Endothelial cell of umbilical vein (primary cell): ENCODE measurements around the gene PUS1. TPM values are rescaled to one million over a fixed set of nuclear protein-coding genes. Genes with fewer than 3 reads are reported as not detected.

Experiments
- BruUV-seq: library from RNA; stranded (reverse); fragments of 400-500 nt; replicated peaks from 2 replicates; lab custom pipeline; 2021; lab: Mats Ljungman, UMichigan
- CTCF ChIA-PET: fragments of 300-600, 350-600 bp; sonication (Branson Sonifier 250); formaldehyde crosslinking; loops from one replicate; lab custom pipeline; 2021; ENCODE audit warnings: antibody characterized with exemption, inconsistent platforms; lab: Charles Lee
- POLR2A ChIA-PET: fragments of 300-600, 350-600 bp; sonication (Branson Sonifier 250); formaldehyde crosslinking; loops from one replicate; lab custom pipeline; 2021; ENCODE audit warnings: antibody characterized with exemption, inconsistent platforms; lab: Charles Lee
- DNase-seq: peaks from one replicate; pipeline ENCODE4 v3.0.0-alpha.2; 2011; ENCODE audit warnings: low read depth, low spot score
- FAIRE-seq: peaks from 2 replicates; lab custom pipeline; 2011; peaks lifted over from hg19 to GRCh38; lab: Jason Lieb, UNC
- H2AFZ ChIP-seq: 2 replicates; pipeline ENCODE4 v1.6.0; 2012; ENCODE audit warnings: low read depth, low read length, control low read depth, inconsistent platforms
- H3K27ac ChIP-seq: 2 replicates; pipeline ENCODE4 v1.5.1; 2011; ENCODE audit warnings: low read depth, mild to moderate bottlenecking, control low read depth, low read length, moderate library complexity; ENCODE audit not compliant: insufficient read depth
- H3K27me3 ChIP-seq, 2 experiments: 2 replicates each; pipeline versions ENCODE4 v1.6.0 to v1.6.1; 2011; ENCODE audit warnings: low read length in 2 of 2, mixed read lengths in 1 of 2; ENCODE audit not compliant: control insufficient read depth in 2 of 2, insufficient read depth in 2 of 2
- H3K36me3 ChIP-seq, 2 experiments: 2 replicates in 1 of 2; 3 replicates in 1 of 2; pipeline ENCODE4 v1.5.1; 2011; ENCODE audit warnings: low read length in 2 of 2, mild to moderate bottlenecking in 1 of 2, moderate library complexity in 1 of 2; ENCODE audit not compliant: control insufficient read depth in 2 of 2, insufficient read depth in 2 of 2; ENCODE audit errors: extremely low read depth in 1 of 2
- H3K4me1 ChIP-seq: 3 replicates; pipeline ENCODE4 v1.5.1; 2011; ENCODE audit warnings: mild to moderate bottlenecking, low read length; ENCODE audit not compliant: control insufficient read depth, insufficient read depth; ENCODE audit errors: extremely low read depth
- H3K4me2 ChIP-seq: 2 replicates; pipeline ENCODE4 v1.6.1; 2011; ENCODE audit warnings: low read length, control low read depth, mixed read lengths; ENCODE audit not compliant: insufficient read depth
- H3K4me3 ChIP-seq, 3 experiments: fragments of 200-600 bp in 1 of 3; sonication (generic), shearing (Covaris generic) in 1 of 3; replicated peaks in 1 of 3; 2 replicates each; pipeline ENCODE4 v1.5.1; 2011 to 2016; ENCODE audit warnings: control low read depth in 3 of 3, low read length in 3 of 3, mild to moderate bottlenecking in 2 of 3, inconsistent platforms in 1 of 3, low read depth in 1 of 3, moderate library complexity in 1 of 3; ENCODE audit not compliant: insufficient read depth in 1 of 3
- H3K79me2 ChIP-seq: 2 replicates; pipeline ENCODE4 v1.6.0; 2012; ENCODE audit warnings: low read length, inconsistent platforms; ENCODE audit not compliant: control insufficient read depth, insufficient read depth
- H3K9ac ChIP-seq: replicated peaks from 2 replicates; pipeline ENCODE3; 2011; ENCODE audit warnings: low read length, control low read depth; ENCODE audit not compliant: insufficient read depth; ENCODE audit errors: extremely low read depth
- H3K9me1 ChIP-seq: replicated peaks from 3 replicates; pipeline ENCODE4 v1.6.0; 2011; ENCODE audit warnings: mild to moderate bottlenecking, low read length; ENCODE audit not compliant: control insufficient read depth, insufficient read depth; ENCODE audit errors: extremely low read depth
- H3K9me3 ChIP-seq: replicated peaks from 2 replicates; pipeline ENCODE4 v1.5.1; 2012; ENCODE audit warnings: low read length, inconsistent platforms; ENCODE audit not compliant: control insufficient read depth, insufficient read depth
- H4K20me1 ChIP-seq: replicated peaks from 2 replicates; pipeline ENCODE3; 2011; ENCODE audit warnings: mild to moderate bottlenecking, low read length; ENCODE audit not compliant: control insufficient read depth, insufficient read depth; ENCODE audit errors: extremely low read depth
- EZH2 ChIP-seq: IDR thresholded peaks from 2 replicates; pipeline ENCODE4 v1.6.1; 2012; ENCODE audit warnings: borderline replicate concordance, low read depth, mild to moderate bottlenecking, moderate library complexity, low read length, inconsistent platforms; ENCODE audit not compliant: severe bottlenecking
- FOS ChIP-seq: IDR thresholded peaks from 2 replicates; pipeline ENCODE4 v1.6.1; 2011; ENCODE audit warnings: mild to moderate bottlenecking, low read length, moderate library complexity, borderline replicate concordance; ENCODE audit not compliant: insufficient read depth
- GATA2 ChIP-seq: IDR thresholded peaks from 2 replicates; pipeline ENCODE4 v1.7.0; 2011; ENCODE audit warnings: low read depth, mild to moderate bottlenecking, moderate library complexity, mixed read lengths, low read length; ENCODE audit not compliant: insufficient read length, insufficient read depth
- JUN ChIP-seq: IDR thresholded peaks from 2 replicates; pipeline ENCODE4 v1.6.1; 2011; ENCODE audit warnings: borderline replicate concordance, low read depth; ENCODE audit not compliant: insufficient read length, insufficient read depth
- MYC ChIP-seq: IDR thresholded peaks from one replicate; pipeline ENCODE4 v1.6.1; 2011; ENCODE audit warnings: mild to moderate bottlenecking, low read depth, low read length
- POLR2A ChIP-seq: IDR thresholded peaks from 2 replicates; pipeline ENCODE4 v1.6.1; 2012; ENCODE audit warnings: low read depth, mild to moderate bottlenecking, control low read depth, low read length
- POLR2AphosphoS5 ChIP-seq: IDR thresholded peaks from 2 replicates; pipeline ENCODE4 v1.6.1; 2012; ENCODE audit warnings: low read depth, mild to moderate bottlenecking, control low read depth, low read length, moderate library complexity; ENCODE audit not compliant: insufficient read depth
- dilution Hi-C: fragments of 300-500 bp; cut with MboI; formaldehyde crosslinking; loops from one replicate; pipeline ENCODE4 v1.15.0; 2019; ENCODE audit warnings: low sequenced_read_pairs; ENCODE audit not compliant: extremely low pct_ligation_motif_present
- intact Hi-C: fragments of 100-400 bp; cut with micrococcal nuclease; formaldehyde crosslinking; loops from one replicate; pipeline ENCODE4 v1.10.0; 2022
- polyA plus RNA-seq, 4 experiments: library from polyadenylated mRNA; depleted of rRNA in 3 of 4; stranded (reverse) in 3 of 4; unstranded in 1 of 4; fragments of >200 nt; gene quantifications; 2 replicates each; pipeline versions ENCODE4 v1.2.1 to v1.2.3, GENCODE V29; 2011 to 2012; ENCODE audit warnings: missing spikeins in 1 of 4
- total RNA-seq: library from RNA; stranded (reverse); gene quantifications from 2 replicates; pipeline ENCODE4 v1.2.3, GENCODE V29; 2021
- TF ChIP-seq, protein P1 (sequence below), 2 donors: IDR thresholded peaks; 1 replicate in 1 of 2; 2 replicates in 1 of 2; pipeline ENCODE4 v1.5.1; 2011; ENCODE audit warnings: low read length in 2 of 2, mild to moderate bottlenecking in 2 of 2, moderate library complexity in 2 of 2, control low read depth in 1 of 2, inconsistent platforms in 1 of 2, low read depth in 1 of 2; ENCODE audit not compliant: insufficient read depth in 1 of 2; ENCODE audit errors: extremely low read depth in 1 of 2
- TF ChIP-seq, protein P2 (sequence below): IDR thresholded peaks from 2 replicates; pipeline ENCODE4 v1.6.1; 2011; ENCODE audit not compliant: insufficient read depth, insufficient read length

PUS1 gene
- total and polyA plus RNA-seq, 2 donors (not counting 3 experiments of a cell fraction or from before 2014, with no cell fraction given), result 33.9 to 52.2 TPM

DNA sequence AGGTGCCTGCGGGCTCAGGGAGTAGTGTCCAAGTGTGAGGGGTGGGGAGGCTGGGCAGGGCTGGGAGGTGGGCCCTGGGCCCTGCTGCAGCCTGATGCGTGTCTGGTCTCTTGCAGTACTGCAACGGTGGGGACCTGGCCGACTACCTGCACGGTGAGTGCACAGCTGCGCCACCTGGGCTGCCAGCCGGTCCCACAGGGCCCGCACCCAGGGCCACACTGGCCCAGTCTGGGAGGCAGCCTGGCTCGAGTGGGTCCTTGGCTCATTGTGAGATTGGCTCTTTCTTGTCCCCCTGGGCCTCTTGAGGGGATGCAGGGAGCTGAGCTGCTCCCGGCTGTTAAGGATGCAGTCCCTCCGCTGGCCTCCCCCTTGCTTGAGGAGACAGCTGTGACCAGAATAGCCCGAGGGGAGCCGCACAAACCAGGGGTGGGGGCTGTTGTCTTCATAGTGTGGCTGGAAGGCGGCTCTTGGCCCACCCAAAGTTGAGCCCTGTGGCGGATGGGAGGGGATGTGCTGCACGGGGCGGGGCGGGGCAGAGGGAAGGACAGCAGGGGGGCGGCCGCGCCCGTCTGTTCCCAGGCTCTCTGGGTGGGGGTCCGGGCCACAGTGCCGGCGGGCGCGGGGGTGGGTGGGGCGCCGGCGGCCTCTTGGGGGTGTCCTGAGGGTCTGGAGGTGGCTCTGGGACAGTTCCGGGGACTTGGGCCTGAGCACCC lies 21.5 kb upstream of the PUS1 start:
- H3K9me3 ChIP-seq, result no peaks in the 10 kb centered on the region
- CTCF ChIA-PET, result no interaction called here
- peaks cover 8 to 25% of the 10 kb centered on the region in 2 experiments for H3K36me3 ChIP-seq
- no peaks in the 10 kb centered on the region for H4K20me1 ChIP-seq
- no peak for TF ChIP-seq POLR2AphosphoS5
- TF ChIP-seq, protein P1, sequence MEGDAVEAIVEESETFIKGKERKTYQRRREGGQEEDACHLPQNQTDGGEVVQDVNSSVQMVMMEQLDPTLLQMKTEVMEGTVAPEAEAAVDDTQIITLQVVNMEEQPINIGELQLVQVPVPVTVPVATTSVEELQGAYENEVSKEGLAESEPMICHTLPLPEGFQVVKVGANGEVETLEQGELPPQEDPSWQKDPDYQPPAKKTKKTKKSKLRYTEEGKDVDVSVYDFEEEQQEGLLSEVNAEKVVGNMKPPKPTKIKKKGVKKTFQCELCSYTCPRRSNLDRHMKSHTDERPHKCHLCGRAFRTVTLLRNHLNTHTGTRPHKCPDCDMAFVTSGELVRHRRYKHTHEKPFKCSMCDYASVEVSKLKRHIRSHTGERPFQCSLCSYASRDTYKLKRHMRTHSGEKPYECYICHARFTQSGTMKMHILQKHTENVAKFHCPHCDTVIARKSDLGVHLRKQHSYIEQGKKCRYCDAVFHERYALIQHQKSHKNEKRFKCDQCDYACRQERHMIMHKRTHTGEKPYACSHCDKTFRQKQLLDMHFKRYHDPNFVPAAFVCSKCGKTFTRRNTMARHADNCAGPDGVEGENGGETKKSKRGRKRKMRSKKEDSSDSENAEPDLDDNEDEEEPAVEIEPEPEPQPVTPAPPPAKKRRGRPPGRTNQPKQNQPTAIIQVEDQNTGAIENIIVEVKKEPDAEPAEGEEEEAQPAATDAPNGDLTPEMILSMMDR (IDR thresholded peaks at IDR 0.05; ENCODE audit: extremely low read depth in 1 of 2, insufficient read depth in 1 of 2, low read depth in 1 of 2, low read length in 2 of 2), result no peak
- no peak for TF ChIP-seq GATA2
- no peak for TF ChIP-seq FOS
- no peak for TF ChIP-seq POLR2A
- TF ChIP-seq, protein P2, sequence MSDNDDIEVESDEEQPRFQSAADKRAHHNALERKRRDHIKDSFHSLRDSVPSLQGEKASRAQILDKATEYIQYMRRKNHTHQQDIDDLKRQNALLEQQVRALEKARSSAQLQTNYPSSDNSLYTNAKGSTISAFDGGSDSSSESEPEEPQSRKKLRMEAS, result no peak
- no peak for TF ChIP-seq EZH2
- no peak for TF ChIP-seq JUN
- no peak for TF ChIP-seq MYC
- intact Hi-C loops (no loop called here), dilution Hi-C loops (no loop called here)
- BruUV-seq, result no TSS peak
- peaks cover 6% of the 10 kb centered on the region for H3K4me1 ChIP-seq
- H3K79me2 ChIP-seq, result no peaks in the 10 kb centered on the region
- FAIRE-seq (no peak), DNase-seq (no peak)
- no peak overlapping the region for H3K9ac ChIP-seq
- H3K27ac ChIP-seq, result no peak overlapping the region
- H3K4me3 ChIP-seq, result no peak overlapping the region
- H3K4me2 ChIP-seq, result no peak overlapping the region
- H3K9me1 ChIP-seq, result no peaks in the 10 kb centered on the region
- H3K27me3 ChIP-seq, result no peaks in the 10 kb centered on the region
- H2AFZ ChIP-seq, result no peak overlapping the region
- POLR2A ChIA-PET, result no interaction called here
